ENCODE data around the gene DDX54. TPM values are rescaled to one million over a fixed set of nuclear protein-coding genes. Genes with fewer than 3 reads are reported as not detected.
A peak's percentile ranks its signal among the peaks of the same experiment; 100 is the strongest.

Gene DDX54
- total and polyA plus RNA-seq, 2 experiments from 2014 or later: 28.1 to 44.5 TPM

- Histone ChIP-seq H3K27ac (no peak overlapping the region), H2AFZ (peak overlapping the region; percentile 83), H3K4me1 (ENCODE audit: insufficient read depth) (peaks cover 39% of the 10 kb centered on the region), H3K9ac (peak overlapping the region; percentile 75), H3K4me2 (ENCODE audit: unreplicated experiment) (peak overlapping the region; percentile 82), H3K4me3 (peak overlapping the region; percentile 70), H3K27me3 (replicated peaks; ENCODE audit: insufficient read depth) (no peaks in the 10 kb centered on the region), H3K9me2 (ENCODE audit: insufficient read depth) (no peaks in the 10 kb centered on the region), H3K36me3 (ENCODE audit: low read depth) (no peaks in the 10 kb centered on the region), H4K20me1 (ENCODE audit: insufficient read depth) (no peaks in the 10 kb centered on the region), H3K79me2 (ENCODE audit: insufficient read depth) (peaks cover 6% of the 10 kb centered on the region; the same call in 1 of the 2 replicates), H3F3A (ENCODE audit: insufficient read depth) (peaks cover 43% of the 10 kb centered on the region), H3K9me3 (ENCODE audit: low read depth) (no peaks in the 10 kb centered on the region)
- 1 to 2% methylated on average over 23 of the region's 23 CpGs for WGBS, 2 experiments (ENCODE audit: low coverage in 1 of 2, low lambda C conversion rate in 2 of 2, missing lambda C conversion rate in 2 of 2)
- peak; percentile 48 for DNase-seq
- in situ Hi-C loops (cut with MboI): no loop called here
- TF ChIP-seq EZH2 (IDR thresholded peaks at IDR 0.05; ENCODE audit: insufficient read depth, poor library complexity, severe bottlenecking) (no peak), EZH2phosphoT487 (IDR thresholded peaks at IDR 0.05; ENCODE audit: insufficient read depth, low read depth) (no peak)
Observed at GRCh38 chr12:113220593-113221180, 35.4 kb upstream of the DDX54 start.

DNA sequence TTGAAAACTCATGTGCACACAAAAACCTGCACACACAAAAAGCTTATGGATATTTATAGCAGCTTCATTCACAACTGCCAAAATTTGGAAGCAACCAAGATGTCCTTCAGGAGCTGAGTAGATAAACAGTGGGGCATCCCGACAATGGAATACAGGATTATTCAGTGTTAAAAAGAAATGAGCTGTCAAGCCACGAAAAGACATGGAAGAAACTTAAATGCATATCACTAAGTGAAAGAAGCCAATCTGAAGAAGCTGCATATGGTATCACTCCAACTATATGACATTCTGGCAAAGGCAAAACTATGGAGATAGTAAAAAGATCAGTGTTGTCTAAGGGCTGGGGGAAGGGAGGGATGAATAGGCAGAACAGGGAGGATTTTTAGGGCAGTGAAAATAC is 30.7 kb upstream of the DDX54 start:
- in situ Hi-C loops (cut with MboI): no loop called here
- TF ChIP-seq EZH2 (IDR thresholded peaks at IDR 0.05; ENCODE audit: insufficient read depth, poor library complexity, severe bottlenecking) (no peak), EZH2phosphoT487 (IDR thresholded peaks at IDR 0.05; ENCODE audit: insufficient read depth, low read depth) (no peak)
- no peak overlapping the region for H3K27ac ChIP-seq
- no peaks in the 10 kb centered on the region for H3K9me3 ChIP-seq (ENCODE audit: low read depth)
- H3K36me3 ChIP-seq (ENCODE audit: low read depth): no peaks in the 10 kb centered on the region
- no peaks in the 10 kb centered on the region for H4K20me1 ChIP-seq (ENCODE audit: insufficient read depth)
- WGBS, 2 experiments (ENCODE audit: low coverage in 1 of 2, low lambda C conversion rate in 2 of 2, missing lambda C conversion rate in 2 of 2): 82 to 84% methylated on average over 2 of the region's 2 CpGs
- H2AFZ ChIP-seq: no peak overlapping the region
- no peak overlapping the region for H3K9ac ChIP-seq
- H3K4me2 ChIP-seq (ENCODE audit: unreplicated experiment): no peak overlapping the region
- H3K79me2 ChIP-seq (ENCODE audit: insufficient read depth): no peaks in the 10 kb centered on the region
- H3K4me3 ChIP-seq: no peak overlapping the region
- H3K9me2 ChIP-seq (ENCODE audit: insufficient read depth): no peaks in the 10 kb centered on the region
- peaks cover 45% of the 10 kb centered on the region for H3F3A ChIP-seq (ENCODE audit: insufficient read depth)
- H3K27me3 ChIP-seq (replicated peaks; ENCODE audit: insufficient read depth): no peaks in the 10 kb centered on the region
- H3K4me1 ChIP-seq (ENCODE audit: insufficient read depth): peaks cover 38% of the 10 kb centered on the region
- peak; percentile 2 for DNase-seq

GRCh38 chr12:113214895-113215400 is 29.7 kb upstream of the DDX54 start:
- WGBS, 2 experiments (ENCODE audit: low coverage in 1 of 2, low lambda C conversion rate in 2 of 2, missing lambda C conversion rate in 2 of 2): 18 to 19% methylated on average over 5 of the region's 5 CpGs
- no peaks in the 10 kb centered on the region for H3K79me2 ChIP-seq (ENCODE audit: insufficient read depth)
- in situ Hi-C loops (cut with MboI): no loop called here
- H4K20me1 ChIP-seq (ENCODE audit: insufficient read depth): no peaks in the 10 kb centered on the region
- peak overlapping the region; percentile 33 for H3K4me2 ChIP-seq (ENCODE audit: unreplicated experiment)
- H3F3A ChIP-seq (ENCODE audit: insufficient read depth): peaks cover 45% of the 10 kb centered on the region
- H3K9me2 ChIP-seq (ENCODE audit: insufficient read depth): no peaks in the 10 kb centered on the region
- peak overlapping the region; percentile 33; the same call in 1 of the 2 replicates for H3K4me3 ChIP-seq
- no peaks in the 10 kb centered on the region for H3K36me3 ChIP-seq (ENCODE audit: low read depth)
- H3K9me3 ChIP-seq (ENCODE audit: low read depth): no peaks in the 10 kb centered on the region
- no peak overlapping the region for H2AFZ ChIP-seq
- TF ChIP-seq EZH2phosphoT487 (IDR thresholded peaks at IDR 0.05; ENCODE audit: insufficient read depth, low read depth) (peak; percentile 97), EZH2 (IDR thresholded peaks at IDR 0.05; ENCODE audit: insufficient read depth, poor library complexity, severe bottlenecking) (no peak)
- DNase-seq: peak; percentile 99
- peak overlapping the region; percentile 68 for H3K9ac ChIP-seq
- peaks cover 38% of the 10 kb centered on the region for H3K4me1 ChIP-seq (ENCODE audit: insufficient read depth)
- peak overlapping the region; percentile 94 for H3K27ac ChIP-seq
- no peaks in the 10 kb centered on the region for H3K27me3 ChIP-seq (replicated peaks; ENCODE audit: insufficient read depth)

GRCh38 chr12:113211160-113211559 is 25.9 kb upstream of the DDX54 start:
- TF ChIP-seq EZH2phosphoT487 (IDR thresholded peaks at IDR 0.05; ENCODE audit: insufficient read depth, low read depth) (no peak), EZH2 (IDR thresholded peaks at IDR 0.05; ENCODE audit: insufficient read depth, poor library complexity, severe bottlenecking) (no peak)
- Histone ChIP-seq H3F3A (ENCODE audit: insufficient read depth) (peaks cover 30% of the 10 kb centered on the region), H3K27me3 (replicated peaks; ENCODE audit: insufficient read depth) (no peaks in the 10 kb centered on the region), H3K27ac (no peak overlapping the region), H3K9me3 (ENCODE audit: low read depth) (no peaks in the 10 kb centered on the region), H3K9ac (no peak overlapping the region), H4K20me1 (ENCODE audit: insufficient read depth) (no peaks in the 10 kb centered on the region), H3K36me3 (ENCODE audit: low read depth) (no peaks in the 10 kb centered on the region), H2AFZ (no peak overlapping the region), H3K4me1 (ENCODE audit: insufficient read depth) (peaks cover 30% of the 10 kb centered on the region), H3K9me2 (ENCODE audit: insufficient read depth) (no peaks in the 10 kb centered on the region), H3K79me2 (ENCODE audit: insufficient read depth) (no peaks in the 10 kb centered on the region), H3K4me2 (ENCODE audit: unreplicated experiment) (no peak overlapping the region), H3K4me3 (no peak overlapping the region)
- WGBS, 2 experiments (ENCODE audit: low coverage in 1 of 2, low lambda C conversion rate in 2 of 2, missing lambda C conversion rate in 2 of 2): 94 to 97% methylated on average over 6 of the region's 6 CpGs
- DNase-seq: no peak
- in situ Hi-C loops (cut with MboI): no loop called here
